A549 (cell line): ENCODE results near the gene FOXO3. TPM values are rescaled to one million over a fixed set of nuclear protein-coding genes. Genes with fewer than 3 reads are reported as not detected.

Experiments used
- ATAC-seq, 2 experiments: fragments of 200-7000 bp in 1 of 2; fragments of >200 bp in 1 of 2; cut with Nextera tagmentation in 1 of 2; cut with Tn5 transposase in 1 of 2; 3 replicates each; pipeline versions ENCODE4 v1.8.0 to v1.9.1; 2018 to 2020; ENCODE audit warnings: mild to moderate bottlenecking in 1 of 2, moderate library complexity in 1 of 2
- CTCF ChIA-PET: fragments of 300-600 bp; sonication (Branson Sonifier 250); formaldehyde crosslinking; extraction: SDS; loops from one replicate; lab custom pipeline; 2021; ENCODE audit warnings: antibody characterized with exemption, inconsistent platforms; lab: Yijun Ruan, JAX
- POLR2A ChIA-PET: fragments of 350-600 bp; formaldehyde crosslinking; extraction: SDS; loops from one replicate; lab custom pipeline; 2021; ENCODE audit warnings: antibody characterized with exemption, inconsistent platforms; lab: Yijun Ruan, JAX
- DNase-seq, 2 experiments: peaks; one replicate each; pipeline versions ENCODE4 v3.0.0 to v3.0.0-alpha.2; 2011 to 2016; ENCODE audit warnings: low read depth in 1 of 2, low spot score in 1 of 2
- FAIRE-seq: peaks from 2 replicates; lab custom pipeline; 2011; peaks lifted over from hg19 to GRCh38; lab: Jason Lieb, UNC
- H3K27ac ChIP-seq, 2 experiments: fragments of >200 bp; sonication (Bioruptor Twin); formaldehyde crosslinking; 3 replicates each; pipeline ENCODE4 v1.5.1; 2016 to 2017
- H3K4me1 ChIP-seq: fragments of >200 bp; sonication (Bioruptor Twin); formaldehyde crosslinking; 3 replicates; pipeline ENCODE4 v1.6.1; 2016
- H3K4me2 ChIP-seq: fragments of >200 bp; sonication (Bioruptor Twin); formaldehyde crosslinking; 3 replicates; pipeline ENCODE4 v1.6.1; 2016
- H3K4me3 ChIP-seq: fragments of >200 bp; sonication (Bioruptor Twin); formaldehyde crosslinking; 3 replicates; pipeline ENCODE4 v1.5.1; 2016
- H3K9me3 ChIP-seq: fragments of >200 bp; sonication (Bioruptor Twin); formaldehyde crosslinking; 3 replicates; pipeline ENCODE4 v1.6.1; 2016
- BHLHE40 ChIP-seq: IDR thresholded peaks from 2 replicates; pipeline ENCODE4 v1.6.1; 2012; ENCODE audit warnings: low read depth, low read length, inconsistent platforms
- CBX8 ChIP-seq: fragments of 200-600 bp; sonication (generic); IDR thresholded peaks from 2 replicates; pipeline ENCODE4 v1.6.1; 2016
- CHD2 ChIP-seq: fragments of 150-350 bp; IDR thresholded peaks from 2 replicates; pipeline ENCODE4 v1.6.1; 2014; ENCODE audit warnings: low read length; ENCODE audit not compliant: partially characterized antibody
- CTCF ChIP-seq: fragments of >200 bp; sonication (Bioruptor Twin); formaldehyde crosslinking; IDR thresholded peaks from 3 replicates; pipeline ENCODE4 v1.5.1; 2016
- E2F6 ChIP-seq: IDR thresholded peaks from 2 replicates; pipeline ENCODE4 v1.6.1; 2012; ENCODE audit warnings: low read depth, borderline replicate concordance
- EHMT2 ChIP-seq: fragments of 200-600 bp; sonication (generic); IDR thresholded peaks from 2 replicates; pipeline ENCODE4 v1.6.1; 2016; ENCODE audit warnings: antibody characterized with exemption, low read depth, mild to moderate bottlenecking, moderate library complexity
- FOSL2 ChIP-seq, 2 experiments: fragments of 450-650 bp in 1 of 2; fragments of >200 bp in 1 of 2; sonication (Bioruptor Twin) in 1 of 2; formaldehyde crosslinking; IDR thresholded peaks; 2 replicates each; pipeline versions ENCODE4 v1.5.0 to v1.6.1; 2016 to 2020; ENCODE audit warnings: mild to moderate bottlenecking in 1 of 2, moderate library complexity in 1 of 2
- FOXS1 ChIP-seq: fragments of 250-450 bp; sonication (Bioruptor Pico); IDR thresholded peaks from 2 replicates; pipeline ENCODE4 v1.5.0; 2020; ENCODE audit warnings: mild to moderate bottlenecking, moderate library complexity
- GATA3 ChIP-seq: IDR thresholded peaks from 2 replicates; pipeline ENCODE4 v1.6.1; 2012; ENCODE audit warnings: borderline replicate concordance
- HDAC2 ChIP-seq: fragments of 200-600 bp; sonication (generic); IDR thresholded peaks from 2 replicates; pipeline ENCODE4 v1.6.1; 2016
- HEYL ChIP-seq: fragments of 250-450 bp; sonication (Bioruptor Pico); IDR thresholded peaks from 2 replicates; pipeline ENCODE4 v1.8.0; 2021; ENCODE audit warnings: mild to moderate bottlenecking, moderate library complexity
- HOXB5 ChIP-seq: fragments of 250-450 bp; sonication (Bioruptor Pico); IDR thresholded peaks from 2 replicates; pipeline ENCODE4 v1.5.0; 2020; ENCODE audit warnings: mild to moderate bottlenecking, moderate library complexity
- JUN ChIP-seq, 2 experiments: fragments of >200 bp; sonication (Bioruptor Twin); formaldehyde crosslinking; IDR thresholded peaks; 2 replicates in 1 of 2; 3 replicates in 1 of 2; pipeline ENCODE4 v1.6.1; 2016 to 2017
- JUNB ChIP-seq: fragments of >200 bp; sonication (Bioruptor Twin); formaldehyde crosslinking; IDR thresholded peaks from 2 replicates; pipeline ENCODE4 v1.6.1; 2016
- KDM5A ChIP-seq: fragments of 200-600 bp; sonication (generic); IDR thresholded peaks from 2 replicates; pipeline ENCODE4 v1.6.1; 2016; ENCODE audit warnings: antibody characterized with exemption, mild to moderate bottlenecking
- MAFK ChIP-seq: fragments of 450-650 bp; IDR thresholded peaks from 2 replicates; pipeline ENCODE4 v1.6.1; 2014; ENCODE audit not compliant: partially characterized antibody
- MYC ChIP-seq: IDR thresholded peaks from 2 replicates; pipeline ENCODE4 v1.6.1; 2012; ENCODE audit warnings: mild to moderate bottlenecking, inconsistent platforms, low read length, improper control_type of control experiment, borderline replicate concordance
- NFE2L2 ChIP-seq: fragments of 150-350 bp; conservative IDR thresholded peaks from 2 replicates; pipeline ENCODE4 v1.6.1; 2014; ENCODE audit warnings: low read length
- NR3C1 ChIP-seq: fragments of >200 bp; sonication (Bioruptor Twin); formaldehyde crosslinking; IDR thresholded peaks from 3 replicates; pipeline ENCODE4 v1.6.1; 2017
- PHF8 ChIP-seq: fragments of 200-600 bp; sonication (generic); IDR thresholded peaks from 2 replicates; pipeline ENCODE4 v1.6.1; 2016; ENCODE audit warnings: low read depth, mild to moderate bottlenecking, antibody characterized with exemption, moderate library complexity, borderline replicate concordance
- POLR2A ChIP-seq: IDR thresholded peaks from 2 replicates; pipeline ENCODE4 v1.6.1; 2012; ENCODE audit warnings: mild to moderate bottlenecking, low read length
- RFX5 ChIP-seq: fragments of 450-650 bp; IDR thresholded peaks from 2 replicates; pipeline ENCODE4 v1.7.1; 2014; ENCODE audit warnings: antibody characterized with exemption, mild to moderate bottlenecking, moderate library complexity
- RNF2 ChIP-seq: fragments of 200-600 bp; sonication (generic); IDR thresholded peaks from 2 replicates; pipeline ENCODE4 v1.6.1; 2016; ENCODE audit warnings: low read depth, mild to moderate bottlenecking, antibody characterized with exemption, moderate library complexity, borderline replicate concordance
- ZFP36 ChIP-seq: fragments of 450-650 bp; IDR thresholded peaks from 2 replicates; pipeline ENCODE4 v1.6.1; 2014; ENCODE audit warnings: borderline replicate concordance; ENCODE audit not compliant: partially characterized antibody
- WGBS: methylation state at CpG from one replicate; pipeline ENCODE4 v1.1.6; 2017; ENCODE audit errors: missing lambda C conversion rate; 5-methylcytosine and 5-hydroxymethylcytosine counted together
- polyA plus RNA-seq, 4 experiments: library from polyadenylated mRNA; depleted of rRNA in 3 of 4; stranded (reverse); fragments of >200 nt; fragmentation: RNase III in 1 of 4; extraction: RNeasy Plus Mini Kit Qiagen cat#74134 plus additional on column Dnase treatment in 1 of 4; gene quantifications; 2 replicates in 3 of 4; 3 replicates in 1 of 4; pipeline ENCODE4 v1.2.3, GENCODE V29; 2011 to 2017

The FOXO3 gene
- polyA plus RNA-seq, 2 of the 4 experiments (the other 2 are of a cell fraction): 4.6 to 7.5 TPM

GRCh38 chr6:108698593-108699289 is 138.0 kb downstream of the FOXO3 start:
- FAIRE-seq (no peak), ATAC-seq (no peak), DNase-seq (no peak)
- Histone ChIP-seq H3K4me3 (no peak overlapping the region), H3K4me2 (no peak overlapping the region), H3K4me1 (no peaks in the 10 kb centered on the region), H3K9me3 (peaks cover 8% of the 10 kb centered on the region; the same call in 2 of the 3 replicates), H3K27ac (no peak overlapping the region)
- ChIA-PET CTCF (no interaction called here), POLR2A (no interaction called here)
- TF ChIP-seq JUN (IDR thresholded peaks at IDR 0.05) (no peak), BHLHE40 (no peak), MYC (no peak), FOSL2 (IDR thresholded peaks at IDR 0.05) (no peak), FOSL2 (CRISPR knock-in tag; IDR thresholded peaks at IDR 0.05) (no peak), CHD2 (no peak)
- 67% methylated on average over 11 of the region's 11 CpGs for WGBS

GRCh38 chr6:108699290-108700041 is 138.7 kb downstream of the FOXO3 start:
- POLR2A ChIA-PET: no interaction called here
- no peak for DNase-seq
- Histone ChIP-seq H3K27ac (no peak overlapping the region), H3K4me3 (no peak overlapping the region), H3K4me2 (no peak overlapping the region), H3K4me1 (no peaks in the 10 kb centered on the region), H3K9me3 (peaks cover 8% of the 10 kb centered on the region; the same call in 2 of the 3 replicates)
- FAIRE-seq: no peak
- ATAC-seq: no peak
- TF ChIP-seq RNF2 (no peak), GATA3 (no peak), MAFK (no peak), HDAC2 (no peak), NR3C1 (no peak), PHF8 (no peak), JUNB (no peak), EHMT2 (no peak), E2F6 (no peak), KDM5A (no peak), FOSL2 (IDR thresholded peaks at IDR 0.05) (no peak), FOSL2 (CRISPR knock-in tag; IDR thresholded peaks at IDR 0.05) (no peak), RFX5 (no peak)
- CTCF ChIA-PET: no interaction called here
- WGBS: 82% methylated on average over 16 of the region's 17 CpGs

- Histone ChIP-seq H3K4me2 (no peak overlapping the region), H3K4me1 (no peaks in the 10 kb centered on the region), H3K27ac (no peak overlapping the region), H3K9me3 (peaks cover 8% of the 10 kb centered on the region; the same call in 2 of the 3 replicates), H3K4me3 (no peak overlapping the region)
- ATAC-seq: no peak
- ChIA-PET CTCF (no interaction called here), POLR2A (no interaction called here)
- 88% methylated on average over 1 of the region's 1 CpG for WGBS
- DNase-seq: no peak
- no peak for FAIRE-seq
- no peak for TF ChIP-seq ZFP36
- TF ChIP-seq PHF8: no peak
- no peak for TF ChIP-seq POLR2A
- no peak for TF ChIP-seq NR3C1
- no peak for TF ChIP-seq CTCF
- no peak for TF ChIP-seq BHLHE40
- no peak for TF ChIP-seq CBX8
- no peak for TF ChIP-seq NFE2L2
- no peak for TF ChIP-seq HEYL (CRISPR knock-in tag)
- TF ChIP-seq FOXS1: no peak
- TF ChIP-seq HOXB5 (CRISPR knock-in tag): no peak
Measured at GRCh38 chr6:108702106-108702851, 141.6 kb downstream of the FOXO3 start.
